Osteoblast (primary cell): ENCODE measurements around the gene NHSL2. TPM values are rescaled to one million over a fixed set of nuclear protein-coding genes. Genes with fewer than 3 reads are reported as not detected.
"Not testable (repeated sequence)": the region's sequence is repeated elsewhere in the genome, so short reads cannot be mapped to it uniquely, and the experiment has no call there.

Experiments used
- DNase-seq: peaks from one replicate; pipeline ENCODE4 v3.0.0; 2011; ENCODE audit warnings: low spot score, mixed read lengths; ENCODE audit not compliant: insufficient read length; ENCODE audit errors: missing footprints
- H2AFZ ChIP-seq: 2 replicates; pipeline ENCODE4 v1.6.0; 2011; ENCODE audit warnings: mild to moderate bottlenecking, low read length
- H3K27ac ChIP-seq: 2 replicates; pipeline ENCODE4 v1.5.1; 2011; ENCODE audit warnings: mild to moderate bottlenecking, low read depth, low read length, moderate library complexity
- H3K27me3 ChIP-seq: 2 replicates; pipeline ENCODE4 v1.6.0; 2012; ENCODE audit warnings: mild to moderate bottlenecking, control low read depth, inconsistent platforms, low read length, moderate library complexity; ENCODE audit not compliant: insufficient read depth
- H3K36me3 ChIP-seq: 2 replicates; pipeline ENCODE4 v1.5.1; 2011; ENCODE audit warnings: mild to moderate bottlenecking, low read length, control low read depth, moderate library complexity; ENCODE audit not compliant: insufficient read depth
- H3K4me1 ChIP-seq: 2 replicates; pipeline ENCODE4 v1.5.1; 2011; ENCODE audit warnings: mild to moderate bottlenecking, low read length, control low read depth, moderate library complexity; ENCODE audit not compliant: insufficient read depth
- H3K4me2 ChIP-seq: 2 replicates; pipeline ENCODE4 v1.6.0; 2011; ENCODE audit warnings: mild to moderate bottlenecking, low read length; ENCODE audit not compliant: insufficient read depth
- H3K4me3 ChIP-seq: fragments of 200-600 bp; sonication (generic); 3 replicates; pipeline ENCODE4 v1.5.1; 2012; ENCODE audit warnings: mild to moderate bottlenecking, low read length, inconsistent platforms; ENCODE audit not compliant: insufficient read depth
- H3K79me2 ChIP-seq: 2 replicates; pipeline ENCODE4 v1.6.0; 2012; ENCODE audit warnings: mild to moderate bottlenecking, low read length, control low read depth, inconsistent platforms; ENCODE audit not compliant: insufficient read depth
- H3K9me3 ChIP-seq: 2 replicates; pipeline ENCODE4 v1.5.1; 2011; ENCODE audit warnings: low read depth, low read length, control low read depth
- H4K20me1 ChIP-seq: 2 replicates; pipeline ENCODE4 v1.6.0; 2012; ENCODE audit warnings: mild to moderate bottlenecking, low read length, control low read depth; ENCODE audit not compliant: insufficient read depth
- CTCF ChIP-seq: IDR thresholded peaks from 2 replicates; pipeline ENCODE4 v1.5.1; 2011; ENCODE audit warnings: mild to moderate bottlenecking, low read depth, low read length, moderate library complexity; ENCODE audit errors: extremely low read depth
- total RNA-seq: library from RNA; depleted of rRNA; stranded (reverse); fragments of >200 nt; gene quantifications from 2 replicates; pipeline ENCODE4 v1.2.3, GENCODE V29; 2012

Gene NHSL2
- total RNA-seq, 1 donor, result 1.1 TPM

- H3K36me3 ChIP-seq, result no peaks in the 10 kb centered on the region
- no peak overlapping the region for H2AFZ ChIP-seq
- no peak for DNase-seq
- H3K27me3 ChIP-seq, result peaks cover 26% of the 10 kb centered on the region
- H4K20me1 ChIP-seq, result peaks cover 4% of the 10 kb centered on the region
- H3K4me3 ChIP-seq, result no peak overlapping the region
- H3K4me2 ChIP-seq, result no peak overlapping the region
- H3K79me2 ChIP-seq, result no peaks in the 10 kb centered on the region
- H3K27ac ChIP-seq, result no peak overlapping the region
- no peak for TF ChIP-seq CTCF
- no peaks in the 10 kb centered on the region for H3K9me3 ChIP-seq
- H3K4me1 ChIP-seq, result peaks cover 2% of the 10 kb centered on the region
Observed at GRCh38 chrX:71954458-71954857, 43.8 kb downstream of the NHSL2 start.

GRCh38 chrX:71955530-71956120 lies 45.0 kb downstream of the NHSL2 start:
- peaks cover 9% of the 10 kb centered on the region for H4K20me1 ChIP-seq

GRCh38 chrX:71958281-71958675 lies 47.6 kb downstream of the NHSL2 start:
- DNase-seq, result no peak
- Histone ChIP-seq H3K27me3 (peaks cover 16% of the 10 kb centered on the region), H3K36me3 (no peaks in the 10 kb centered on the region), H3K4me3 (no peak overlapping the region), H3K79me2 (no peaks in the 10 kb centered on the region), H3K27ac (no peak overlapping the region), H4K20me1 (peaks cover 9% of the 10 kb centered on the region), H3K4me2 (no peak overlapping the region), H3K9me3 (no peaks in the 10 kb centered on the region), H3K4me1 (peaks cover 2% of the 10 kb centered on the region), H2AFZ (no peak overlapping the region)
- no peak for TF ChIP-seq CTCF

More at GRCh38 chrX:71955530-71956120, 45.0 kb downstream of the NHSL2 start:
- Histone ChIP-seq H3K27me3 (peaks cover 26% of the 10 kb centered on the region), H3K4me2 (no peak overlapping the region), H3K27ac (no peak overlapping the region), H3K4me1 (peaks cover 2% of the 10 kb centered on the region), H3K79me2 (no peaks in the 10 kb centered on the region), H3K9me3 (no peaks in the 10 kb centered on the region), H3K4me3 (no peak overlapping the region), H3K36me3 (no peaks in the 10 kb centered on the region), H2AFZ (no peak overlapping the region)
- no peak for TF ChIP-seq CTCF
- no peak for DNase-seq

GRCh38 chrX:71964184-71964583 lies 53.5 kb downstream of the NHSL2 start:
- H3K4me2 ChIP-seq, H3K4me3 ChIP-seq, H2AFZ ChIP-seq, H3K9me3 ChIP-seq, H4K20me1 ChIP-seq, H3K36me3 ChIP-seq, DNase-seq, H3K4me1 ChIP-seq, H3K79me2 ChIP-seq, H3K27ac ChIP-seq: not testable (repeated sequence)
- H3K27me3 ChIP-seq, result peaks cover 27% of the 10 kb centered on the region
